ENCODE results near the gene ASIC4.

Gene ASIC4

DNA sequence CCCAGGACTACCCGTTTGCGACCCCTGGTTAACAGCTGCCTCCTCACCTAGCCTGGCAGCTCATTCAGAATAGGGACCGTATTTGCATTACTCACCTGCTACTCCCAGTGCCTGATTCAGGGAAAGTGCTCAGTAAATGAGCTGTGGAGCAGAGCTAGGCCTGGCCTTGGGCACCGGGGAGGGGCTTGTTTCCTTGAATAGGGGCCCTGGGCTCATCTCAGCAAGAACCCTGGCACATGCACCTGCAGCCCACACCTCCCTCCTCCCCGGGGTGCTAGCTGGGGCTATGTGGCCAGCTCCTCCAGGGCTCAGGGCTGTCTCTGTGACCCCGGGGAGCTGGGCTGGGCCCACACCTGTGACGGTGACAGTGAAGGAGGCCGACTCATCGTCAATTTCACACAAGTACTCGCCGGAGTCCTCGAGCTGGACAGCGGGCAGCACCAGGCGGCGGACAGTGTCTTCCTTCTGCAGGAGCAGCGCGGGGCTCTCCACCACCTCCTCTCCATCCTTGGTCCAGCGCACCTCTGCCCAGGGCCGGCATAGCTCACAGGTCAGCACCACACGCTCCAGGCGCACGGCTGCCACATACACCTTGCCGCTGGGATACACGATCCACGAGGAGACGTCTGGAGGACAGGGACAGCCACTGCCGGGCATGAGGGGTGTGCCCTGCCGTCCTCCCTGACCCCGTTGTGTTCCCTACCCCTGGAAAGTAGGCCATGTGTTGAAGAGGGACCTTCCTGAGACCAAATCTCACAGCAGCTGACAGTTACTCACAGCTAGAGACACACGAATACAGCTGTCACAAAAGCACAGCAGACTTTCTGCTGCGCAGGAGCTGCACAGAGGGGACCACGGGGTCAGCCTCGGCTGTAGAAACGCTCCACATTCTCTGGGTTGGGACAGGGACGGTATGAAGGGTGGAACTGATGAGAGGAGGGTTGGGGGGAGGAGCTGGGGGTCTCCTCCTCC is 48.1 kb downstream of the ASIC4 start:
- H3K27me3 ChIP-seq (replicated peaks): no peaks in the 10 kb centered on the region
- no peak for DNase-seq
- TF ChIP-seq, protein P1, sequence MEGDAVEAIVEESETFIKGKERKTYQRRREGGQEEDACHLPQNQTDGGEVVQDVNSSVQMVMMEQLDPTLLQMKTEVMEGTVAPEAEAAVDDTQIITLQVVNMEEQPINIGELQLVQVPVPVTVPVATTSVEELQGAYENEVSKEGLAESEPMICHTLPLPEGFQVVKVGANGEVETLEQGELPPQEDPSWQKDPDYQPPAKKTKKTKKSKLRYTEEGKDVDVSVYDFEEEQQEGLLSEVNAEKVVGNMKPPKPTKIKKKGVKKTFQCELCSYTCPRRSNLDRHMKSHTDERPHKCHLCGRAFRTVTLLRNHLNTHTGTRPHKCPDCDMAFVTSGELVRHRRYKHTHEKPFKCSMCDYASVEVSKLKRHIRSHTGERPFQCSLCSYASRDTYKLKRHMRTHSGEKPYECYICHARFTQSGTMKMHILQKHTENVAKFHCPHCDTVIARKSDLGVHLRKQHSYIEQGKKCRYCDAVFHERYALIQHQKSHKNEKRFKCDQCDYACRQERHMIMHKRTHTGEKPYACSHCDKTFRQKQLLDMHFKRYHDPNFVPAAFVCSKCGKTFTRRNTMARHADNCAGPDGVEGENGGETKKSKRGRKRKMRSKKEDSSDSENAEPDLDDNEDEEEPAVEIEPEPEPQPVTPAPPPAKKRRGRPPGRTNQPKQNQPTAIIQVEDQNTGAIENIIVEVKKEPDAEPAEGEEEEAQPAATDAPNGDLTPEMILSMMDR (IDR thresholded peaks at IDR 0.05; ENCODE audit: low read depth, low read length, missing control alignments): no peak
- in situ Hi-C loops (cut with HindIII; ENCODE audit: low pct_ligation_motif_present, low sequenced_read_pairs): no loop called here
- H3K36me3 ChIP-seq (replicated peaks): no peaks in the 10 kb centered on the region
- H3K27ac ChIP-seq: no peak overlapping the region
- no peak overlapping the region for H3K4me3 ChIP-seq (ENCODE audit: low read depth, low read length)

DNA sequence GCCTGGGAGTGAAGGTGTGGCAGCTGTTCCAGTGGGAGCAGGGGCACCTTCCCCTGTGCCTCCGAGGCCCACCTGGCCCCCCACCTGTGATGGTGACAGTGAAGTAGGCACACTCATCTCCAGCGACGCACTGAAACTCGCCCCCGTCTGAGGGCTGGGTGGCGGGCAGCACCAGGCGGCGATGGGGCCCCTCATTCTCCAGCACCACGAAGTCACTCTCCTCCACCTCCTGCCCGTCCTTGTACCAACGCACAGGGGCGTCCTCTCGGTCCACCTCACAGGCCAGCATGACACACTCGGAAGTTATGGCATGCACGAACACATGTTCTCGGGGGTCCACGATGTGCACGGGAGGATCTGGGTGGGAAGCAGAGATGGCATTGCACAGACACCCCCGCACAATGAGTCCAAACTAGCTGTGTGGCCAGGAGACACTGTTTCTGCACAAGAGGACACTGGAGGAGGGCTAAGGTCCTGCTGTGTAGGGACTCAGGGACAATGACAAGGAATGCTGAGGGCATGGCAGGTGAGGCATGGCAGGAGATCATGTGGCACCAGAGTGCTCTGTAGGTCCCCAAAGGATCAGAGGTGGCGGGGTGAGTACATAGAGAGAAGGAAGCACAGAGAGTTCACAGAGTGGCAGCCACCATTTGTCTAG is 49.1 kb downstream of the ASIC4 start:
- DNase-seq: no peak

DNA sequence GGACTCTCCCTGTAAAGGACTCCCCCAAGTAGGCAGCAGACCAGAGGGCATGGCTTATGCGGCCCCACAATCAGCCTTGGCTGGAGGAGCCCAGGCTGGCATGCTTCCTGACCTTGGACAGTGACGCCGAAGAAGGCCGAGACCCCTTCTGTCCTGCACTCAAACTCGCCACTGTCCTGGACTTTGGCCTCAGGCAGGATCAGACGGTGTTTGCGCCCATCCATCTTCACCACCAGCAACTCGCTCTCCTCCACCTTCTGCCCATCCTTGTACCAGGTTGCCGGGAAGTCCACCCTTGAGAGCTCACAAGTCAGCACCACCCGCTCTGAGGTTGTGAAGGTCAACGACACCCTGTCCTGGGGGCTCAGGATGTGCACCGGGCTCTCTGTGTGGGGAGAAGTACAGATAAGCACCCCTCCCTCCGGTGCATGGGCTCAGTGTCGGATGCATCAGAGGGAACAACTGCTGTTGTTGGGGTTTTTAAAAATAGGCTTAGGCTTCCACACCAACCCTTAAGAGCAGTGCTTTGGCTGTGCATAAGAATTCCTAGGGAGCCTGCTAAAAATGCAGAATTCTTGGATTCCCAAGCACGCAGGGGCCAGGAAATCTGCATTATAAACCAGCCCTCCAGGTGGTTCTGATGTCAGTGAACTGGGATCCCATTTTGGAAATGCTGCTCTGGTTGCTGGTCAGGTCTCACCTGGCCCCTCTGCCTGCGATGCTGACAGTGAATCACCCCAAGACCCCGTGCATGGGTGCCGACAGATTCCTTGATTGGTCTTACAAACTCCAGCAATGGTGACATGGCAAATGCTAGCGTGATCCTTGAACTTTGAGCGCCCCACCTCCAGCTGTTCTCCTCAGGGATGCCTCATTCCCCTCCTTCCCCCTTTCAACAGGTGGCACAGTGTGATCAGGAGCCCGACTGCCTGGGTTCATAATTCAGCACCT is 51.1 kb downstream of the ASIC4 start:
- no peaks in the 10 kb centered on the region for H3K27me3 ChIP-seq (replicated peaks)
- TF ChIP-seq, protein P1 (IDR thresholded peaks at IDR 0.05; ENCODE audit: low read depth, low read length, missing control alignments): no peak
- no peak overlapping the region for H3K27ac ChIP-seq
- no peaks in the 10 kb centered on the region for H3K36me3 ChIP-seq (replicated peaks)
- DNase-seq: no peak
- H3K4me3 ChIP-seq (ENCODE audit: low read depth, low read length): no peak overlapping the region
- in situ Hi-C loops (cut with HindIII; ENCODE audit: low pct_ligation_motif_present, low sequenced_read_pairs): no loop called here

More for the DNA sequence above, 49.1 kb downstream of the ASIC4 start:
- Histone ChIP-seq H3K27me3 (replicated peaks) (no peaks in the 10 kb centered on the region), H3K27ac (no peak overlapping the region), H3K4me3 (ENCODE audit: low read depth, low read length) (no peak overlapping the region), H3K36me3 (replicated peaks) (no peaks in the 10 kb centered on the region)
- in situ Hi-C loops (cut with HindIII; ENCODE audit: low pct_ligation_motif_present, low sequenced_read_pairs): no loop called here
- TF ChIP-seq, protein P1 (IDR thresholded peaks at IDR 0.05; ENCODE audit: low read depth, low read length, missing control alignments): no peak

DNA sequence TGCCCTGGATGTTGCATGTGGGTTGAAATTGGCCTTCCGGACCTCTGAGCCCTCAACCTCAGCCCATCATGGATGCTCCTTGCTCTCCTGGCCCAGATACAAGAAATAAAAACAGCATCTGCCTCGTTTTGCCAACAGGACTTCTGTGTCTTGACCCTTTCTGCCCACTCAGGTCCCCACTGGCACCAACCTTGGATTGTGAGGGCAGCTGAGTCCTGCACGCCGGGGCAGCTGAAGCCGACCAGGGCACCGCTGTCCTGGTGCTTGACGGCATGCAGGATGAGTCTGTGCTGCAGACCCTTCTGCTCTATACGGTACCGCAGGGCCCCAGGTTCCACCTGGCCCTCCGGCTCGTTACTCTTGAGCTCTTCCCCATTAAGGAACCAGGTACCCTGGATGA is 52.4 kb downstream of the ASIC4 start:
- Histone ChIP-seq H3K27me3 (replicated peaks) (no peaks in the 10 kb centered on the region), H3K4me3 (ENCODE audit: low read depth, low read length) (no peak overlapping the region), H3K36me3 (replicated peaks) (no peaks in the 10 kb centered on the region), H3K27ac (no peak overlapping the region)
- in situ Hi-C loops (cut with HindIII; ENCODE audit: low pct_ligation_motif_present, low sequenced_read_pairs): no loop called here
- TF ChIP-seq, protein P1 (IDR thresholded peaks at IDR 0.05; ENCODE audit: low read depth, low read length, missing control alignments): no peak
- no peak for DNase-seq

DNA sequence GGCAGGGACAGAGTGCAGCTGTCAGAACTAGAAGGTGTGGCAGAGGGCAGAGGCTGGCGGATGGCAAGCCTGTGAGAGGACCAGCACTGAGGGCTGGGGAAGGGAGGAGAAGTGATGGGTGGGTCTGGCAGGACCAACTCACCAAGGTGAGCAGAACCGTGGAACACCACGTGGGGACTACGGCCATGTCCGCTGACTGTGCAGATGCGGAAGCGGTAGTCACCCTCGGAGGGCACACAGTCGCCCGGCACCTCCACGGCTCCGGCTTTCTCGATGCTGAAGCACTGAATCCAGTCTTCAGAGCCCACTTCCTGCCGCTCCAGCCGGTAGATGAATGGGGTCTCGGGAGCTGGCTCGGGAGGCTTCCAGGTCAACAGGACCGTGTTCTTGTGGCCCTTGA is 52.8 kb downstream of the ASIC4 start:
- DNase-seq: no peak
- TF ChIP-seq, protein P1 (IDR thresholded peaks at IDR 0.05; ENCODE audit: low read depth, low read length, missing control alignments): no peak
- Histone ChIP-seq H3K27me3 (replicated peaks) (no peaks in the 10 kb centered on the region), H3K4me3 (ENCODE audit: low read depth, low read length) (no peak overlapping the region), H3K27ac (no peak overlapping the region), H3K36me3 (replicated peaks) (no peaks in the 10 kb centered on the region)
- in situ Hi-C loops (cut with HindIII; ENCODE audit: low pct_ligation_motif_present, low sequenced_read_pairs): no loop called here
